HepG2 (cell line): ENCODE measurements around the gene IRX2. TPM values are rescaled to one million over a fixed set of nuclear protein-coding genes. Genes with fewer than 3 reads are reported as not detected.

Experiments
- ATAC-seq: fragments of 200-7000 bp; cut with Tn5 transposase; 3 replicates; pipeline ENCODE4 v1.9.1; 2020; ENCODE audit warnings: mild to moderate bottlenecking, moderate library complexity
- BruUV-seq: library from RNA; stranded (reverse); fragments of 400-500 nt; replicated peaks from 2 replicates; lab custom pipeline; 2021; lab: Mats Ljungman, UMichigan
- CTCF ChIA-PET: fragments of 300-600 bp; formaldehyde crosslinking; extraction: SDS; loops from one replicate; lab custom pipeline; 2021; ENCODE audit warnings: low total read pairs, inconsistent platforms, low intra/inter-chr PET ratio; lab: Yijun Ruan, JAX
- POLR2A ChIA-PET: fragments of 350-600 bp; sonication (Branson Sonifier 250); formaldehyde crosslinking; loops from one replicate; lab custom pipeline; 2020; ENCODE audit warnings: antibody characterized with exemption, inconsistent platforms; lab: Yijun Ruan, JAX
- DNase-seq: peaks from one replicate; pipeline ENCODE4 v3.0.0-alpha.2; 2015; ENCODE audit warnings: low spot score
- FAIRE-seq: peaks from 3 replicates; lab custom pipeline; 2011; peaks lifted over from hg19 to GRCh38; lab: Jason Lieb, UNC
- H2AFZ ChIP-seq: one replicate; pipeline ENCODE4 v1.6.1; 2011; ENCODE audit warnings: low read length, inconsistent platforms
- H3K27ac ChIP-seq: fragments of 300-600 bp; 3 replicates; pipeline ENCODE4 v1.8.0; 2011; ENCODE audit warnings: mixed run types, mild to moderate bottlenecking, mixed read lengths, low read length, inconsistent platforms; ENCODE audit not compliant: insufficient read depth; ENCODE audit errors: extremely low read length
- H3K27me3 ChIP-seq, 2 experiments: fragments of 200-600 bp in 1 of 2; 2 replicates in 1 of 2; 3 replicates in 1 of 2; pipeline versions ENCODE4 v1.6.0 to v1.8.0; 2011; ENCODE audit warnings: low read length in 2 of 2, mild to moderate bottlenecking in 2 of 2, moderate library complexity in 2 of 2, inconsistent platforms in 1 of 2; ENCODE audit not compliant: insufficient read depth in 2 of 2, control insufficient read depth in 1 of 2
- H3K36me3 ChIP-seq, 2 experiments: fragments of 200-600 bp in 1 of 2; replicated peaks in 1 of 2; 2 replicates in 1 of 2; 3 replicates in 1 of 2; pipeline versions ENCODE4 v1.5.1 to v1.8.0; 2011; ENCODE audit warnings: low read length in 2 of 2, inconsistent platforms in 1 of 2; ENCODE audit not compliant: insufficient read depth in 2 of 2, control insufficient read depth in 1 of 2
- H3K4me1 ChIP-seq: 2 replicates; pipeline ENCODE4 v1.5.1; 2012; ENCODE audit warnings: low read length, inconsistent platforms; ENCODE audit not compliant: insufficient read depth
- H3K4me2 ChIP-seq: 2 replicates; pipeline ENCODE4 v1.6.0; 2011; ENCODE audit warnings: low read depth, low read length, inconsistent platforms
- H3K4me3 ChIP-seq, 3 experiments: fragments of 200-600 bp in 1 of 3; sonication (generic), shearing (Covaris generic) in 1 of 3; replicated peaks in 1 of 3; 2 replicates each; pipeline ENCODE4 v1.5.1; 2011 to 2016; ENCODE audit warnings: low read length in 3 of 3, inconsistent platforms in 2 of 3, low read depth in 2 of 3, mild to moderate bottlenecking in 2 of 3, control low read depth in 1 of 3, mixed read lengths in 1 of 3; ENCODE audit not compliant: insufficient read depth in 1 of 3
- H3K79me2 ChIP-seq: one replicate; pipeline ENCODE4 v1.6.1; 2011; ENCODE audit warnings: low read length, inconsistent platforms; ENCODE audit not compliant: insufficient read depth
- H3K9ac ChIP-seq: 2 replicates; pipeline ENCODE4 v1.6.0; 2011; ENCODE audit warnings: mild to moderate bottlenecking, low read depth, low read length, inconsistent platforms; ENCODE audit not compliant: insufficient read depth
- H3K9me3 ChIP-seq: 2 replicates; pipeline ENCODE4 v1.5.1; 2012; ENCODE audit warnings: mild to moderate bottlenecking, low read length
- H4K20me1 ChIP-seq: 2 replicates; pipeline ENCODE4 v1.6.0; 2011; ENCODE audit warnings: inconsistent platforms, mild to moderate bottlenecking, low read length, moderate library complexity; ENCODE audit not compliant: insufficient read depth
- ARNT2 ChIP-seq: sonication (generic); formaldehyde crosslinking; IDR thresholded peaks from 2 replicates; pipeline ENCODE4 v1.8.0; 2022; ENCODE audit warnings: mild to moderate bottlenecking, low read depth, missing genetic modification reagents, moderate library complexity
- CC2D1A ChIP-seq: sonication (generic); formaldehyde crosslinking; IDR thresholded peaks from 2 replicates; pipeline ENCODE4 v1.8.1; 2023; ENCODE audit warnings: mild to moderate bottlenecking, missing genetic modification reagents
- RARG ChIP-seq: sonication (generic); formaldehyde crosslinking; IDR thresholded peaks from 2 replicates; pipeline ENCODE4 v1.4.0; 2020; ENCODE audit warnings: low read depth, mild to moderate bottlenecking, missing genetic modification reagents
- SSRP1 ChIP-seq: IDR thresholded peaks from 2 replicates; pipeline ENCODE4 v1.6.1; 2016; ENCODE audit warnings: control low read depth
- ZNF724P ChIP-seq: sonication (generic); formaldehyde crosslinking; IDR thresholded peaks from 2 replicates; pipeline ENCODE4 v1.8.0; 2022; ENCODE audit warnings: missing genetic modification reagents, borderline replicate concordance
- WGBS: methylation state at CpG from one replicate; pipeline ENCODE4 v1.1.6; 2017; ENCODE audit warnings: low lambda C conversion rate; 5-methylcytosine and 5-hydroxymethylcytosine counted together
- in situ Hi-C: cut with HindIII; loops from 2 replicates; pipeline ENCODE4 v1.10.0; 2017; ENCODE audit warnings: low pct_unique_long_range_greater_than_20kb; ENCODE audit not compliant: extremely low pct_ligation_motif_present
- intact Hi-C: fragments of 100-400 bp; cut with micrococcal nuclease; formaldehyde crosslinking; loops from one replicate; pipeline ENCODE4 v1.10.0; 2022; ENCODE audit not compliant: unreplicated experiment
- polyA plus RNA-seq, 8 experiments: library from polyadenylated mRNA; depleted of rRNA in 3 of 8; stranded (reverse) in 7 of 8; unstranded in 1 of 8; fragments of >200 nt; fragmentation: Illumina TruSeq in 4 of 8; extraction: Trizol in 4 of 8; gene quantifications; 2 replicates each; pipeline versions ENCODE4 v1.2.1 to v1.2.3, GENCODE V29; 2011 to 2016; ENCODE audit warnings: low read depth in 4 of 8, missing spikeins in 1 of 8, mixed read lengths in 1 of 8; ENCODE audit not compliant: insufficient read depth in 1 of 8
- total RNA-seq, 5 experiments: library from RNA; depleted of rRNA; stranded (reverse); fragments of >200 nt; fragmentation: Illumina TruSeq; extraction: Trizol; gene quantifications; 2 replicates each; pipeline ENCODE4 v1.2.3, GENCODE V29; 2016; ENCODE audit warnings: low read depth in 1 of 5
- TF ChIP-seq, protein P1 (sequence below): sonication (generic); formaldehyde crosslinking; IDR thresholded peaks from 2 replicates; pipeline ENCODE4 v1.4.0; 2020; ENCODE audit warnings: missing genetic modification reagents
- TF ChIP-seq, protein P2 (sequence below): sonication (generic); formaldehyde crosslinking; IDR thresholded peaks from 2 replicates; pipeline ENCODE4 v1.4.0; 2020; ENCODE audit warnings: missing genetic modification reagents

The IRX2 gene
- total and polyA plus RNA-seq, 2 of the 13 experiments (the other 11 are each of a cell fraction or from before 2014, with no cell fraction given) = not detected

DNA sequence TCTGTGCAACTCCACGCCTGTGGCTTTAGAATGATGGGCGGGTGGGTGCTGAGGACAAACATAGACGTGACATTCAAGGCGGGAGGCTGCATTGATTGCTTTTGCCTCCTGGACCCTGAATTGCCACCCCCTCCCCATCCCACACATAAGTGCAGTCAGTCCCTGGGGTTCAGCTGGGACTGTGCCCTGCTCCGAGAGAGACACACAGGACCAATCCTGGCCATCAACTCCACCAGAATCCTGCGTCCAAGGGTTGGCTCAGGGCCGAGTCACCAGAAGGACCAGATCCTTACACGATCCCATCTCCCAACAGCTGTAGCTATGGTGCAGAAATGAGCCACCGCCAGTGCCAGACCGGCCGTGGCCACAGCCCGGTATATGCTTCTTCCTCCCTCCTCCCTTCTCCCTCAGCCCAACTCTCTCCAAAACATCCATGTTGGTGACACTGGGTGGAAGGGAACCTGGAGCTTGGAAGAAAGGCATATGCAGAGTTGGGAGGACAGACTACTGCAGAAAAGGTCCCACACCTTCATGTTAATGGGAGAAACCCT lies 27.4 kb downstream of the IRX2 start:
- H3K4me3 ChIP-seq = no peak overlapping the region
- no peak overlapping the region for H2AFZ ChIP-seq
- no peak overlapping the region for H3K4me2 ChIP-seq
- no peaks in the 10 kb centered on the region for H4K20me1 ChIP-seq
- intact Hi-C loops (no loop called here), in situ Hi-C loops (no loop called here)
- CTCF ChIA-PET = no interaction called here
- TF ChIP-seq ZNF724P (CRISPR knock-in tag) (no peak), SSRP1 (no peak)
- TF ChIP-seq, protein P1, sequence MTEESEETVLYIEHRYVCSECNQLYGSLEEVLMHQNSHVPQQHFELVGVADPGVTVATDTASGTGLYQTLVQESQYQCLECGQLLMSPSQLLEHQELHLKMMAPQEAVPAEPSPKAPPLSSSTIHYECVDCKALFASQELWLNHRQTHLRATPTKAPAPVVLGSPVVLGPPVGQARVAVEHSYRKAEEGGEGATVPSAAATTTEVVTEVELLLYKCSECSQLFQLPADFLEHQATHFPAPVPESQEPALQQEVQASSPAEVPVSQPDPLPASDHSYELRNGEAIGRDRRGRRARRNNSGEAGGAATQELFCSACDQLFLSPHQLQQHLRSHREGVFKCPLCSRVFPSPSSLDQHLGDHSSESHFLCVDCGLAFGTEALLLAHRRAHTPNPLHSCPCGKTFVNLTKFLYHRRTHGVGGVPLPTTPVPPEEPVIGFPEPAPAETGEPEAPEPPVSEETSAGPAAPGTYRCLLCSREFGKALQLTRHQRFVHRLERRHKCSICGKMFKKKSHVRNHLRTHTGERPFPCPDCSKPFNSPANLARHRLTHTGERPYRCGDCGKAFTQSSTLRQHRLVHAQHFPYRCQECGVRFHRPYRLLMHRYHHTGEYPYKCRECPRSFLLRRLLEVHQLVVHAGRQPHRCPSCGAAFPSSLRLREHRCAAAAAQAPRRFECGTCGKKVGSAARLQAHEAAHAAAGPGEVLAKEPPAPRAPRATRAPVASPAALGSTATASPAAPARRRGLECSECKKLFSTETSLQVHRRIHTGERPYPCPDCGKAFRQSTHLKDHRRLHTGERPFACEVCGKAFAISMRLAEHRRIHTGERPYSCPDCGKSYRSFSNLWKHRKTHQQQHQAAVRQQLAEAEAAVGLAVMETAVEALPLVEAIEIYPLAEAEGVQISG = no peak
- POLR2A ChIA-PET = no interaction called here
- H3K4me1 ChIP-seq = no peaks in the 10 kb centered on the region
- no peaks in the 10 kb centered on the region for H3K36me3 ChIP-seq
- H3K9ac ChIP-seq = no peak overlapping the region
- DNase-seq = no peak
- H3K27ac ChIP-seq = no peak overlapping the region
- no TSS peak for BruUV-seq
- H3K9me3 ChIP-seq = no peaks in the 10 kb centered on the region
- H3K79me2 ChIP-seq = no peaks in the 10 kb centered on the region
- WGBS = 0% methylated on average over 4 of the region's 12 CpGs
- ATAC-seq = no peak
- FAIRE-seq = no peak
- peaks cover 0 to 31% of the 10 kb centered on the region in 2 experiments; a peak in 2 of 5 replicates for H3K27me3 ChIP-seq

DNA sequence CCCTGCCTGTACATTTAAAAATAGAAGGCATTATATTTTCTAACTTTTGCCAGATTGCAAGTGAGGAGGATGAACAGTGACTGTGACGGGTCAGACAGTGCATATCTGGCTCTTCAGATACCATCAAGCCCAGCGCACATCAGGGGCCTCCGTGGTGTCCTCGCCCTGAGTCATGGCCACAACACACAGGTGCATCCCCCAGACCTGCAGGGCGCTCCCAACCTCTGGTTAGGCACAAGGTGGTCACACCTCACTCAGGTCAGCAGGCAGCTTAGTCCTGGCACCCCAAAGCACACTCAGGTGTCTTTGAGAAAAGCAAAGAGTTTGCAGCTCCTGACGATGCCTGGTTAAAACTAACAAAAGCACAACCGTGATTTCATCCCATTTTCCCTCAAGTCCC lies 28.6 kb downstream of the IRX2 start:
- in situ Hi-C loops = no loop called here
- Histone ChIP-seq H3K4me1 (no peaks in the 10 kb centered on the region), H3K4me2 (no peak overlapping the region), H3K4me3 (no peak overlapping the region), H3K36me3 (no peaks in the 10 kb centered on the region), H2AFZ (no peak overlapping the region), H3K27ac (no peak overlapping the region), H3K9me3 (no peaks in the 10 kb centered on the region), H3K79me2 (no peaks in the 10 kb centered on the region), H3K27me3 (peaks cover 0 to 26% of the 10 kb centered on the region in 2 experiments; a peak in 2 of 5 replicates), H4K20me1 (no peaks in the 10 kb centered on the region), H3K9ac (no peak overlapping the region)
- intact Hi-C loops = no loop called here
- no peak for DNase-seq
- POLR2A ChIA-PET = no interaction called here
- CTCF ChIA-PET = no interaction called here
- 0% methylated on average over 5 of the region's 7 CpGs for WGBS
- BruUV-seq = no TSS peak
- no peak for FAIRE-seq
- ATAC-seq = no peak
- TF ChIP-seq, protein P2, sequence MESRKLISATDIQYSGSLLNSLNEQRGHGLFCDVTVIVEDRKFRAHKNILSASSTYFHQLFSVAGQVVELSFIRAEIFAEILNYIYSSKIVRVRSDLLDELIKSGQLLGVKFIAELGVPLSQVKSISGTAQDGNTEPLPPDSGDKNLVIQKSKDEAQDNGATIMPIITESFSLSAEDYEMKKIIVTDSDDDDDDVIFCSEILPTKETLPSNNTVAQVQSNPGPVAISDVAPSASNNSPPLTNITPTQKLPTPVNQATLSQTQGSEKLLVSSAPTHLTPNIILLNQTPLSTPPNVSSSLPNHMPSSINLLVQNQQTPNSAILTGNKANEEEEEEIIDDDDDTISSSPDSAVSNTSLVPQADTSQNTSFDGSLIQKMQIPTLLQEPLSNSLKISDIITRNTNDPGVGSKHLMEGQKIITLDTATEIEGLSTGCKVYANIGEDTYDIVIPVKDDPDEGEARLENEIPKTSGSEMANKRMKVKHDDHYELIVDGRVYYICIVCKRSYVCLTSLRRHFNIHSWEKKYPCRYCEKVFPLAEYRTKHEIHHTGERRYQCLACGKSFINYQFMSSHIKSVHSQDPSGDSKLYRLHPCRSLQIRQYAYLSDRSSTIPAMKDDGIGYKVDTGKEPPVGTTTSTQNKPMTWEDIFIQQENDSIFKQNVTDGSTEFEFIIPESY (CRISPR knock-in tag) = no peak
- no peak for TF ChIP-seq CC2D1A (CRISPR knock-in tag)
- TF ChIP-seq RARG (CRISPR knock-in tag) = no peak
- no peak for TF ChIP-seq ARNT2 (CRISPR knock-in tag)
